Pancreas (tissue), 10 donors: ENCODE results near the gene CHST12. TPM values are rescaled to one million over a fixed set of nuclear protein-coding genes. Genes with fewer than 3 reads are reported as not detected.

Experiments
- ATAC-seq, 4 donors: fragments of 200-7000 bp; cut with Tn5 transposase; one replicate each; pipeline versions ENCODE4 v1.8.0 to v1.9.1; 2020; ENCODE audit warnings: mild to moderate bottlenecking in 4 of 4, moderate library complexity in 4 of 4
- DNase-seq, 6 donors: peaks; one replicate each; pipeline ENCODE4 v3.0.0-alpha.2; 2020
- FAIRE-seq: peaks from 2 replicates; lab custom pipeline; 2012; peaks lifted over from hg19 to GRCh38; lab: Jason Lieb, UNC
- H3K27ac ChIP-seq, 4 donors: fragments of 200-600 bp; sonication (generic); 1 replicate in 3 of 4; 2 replicates in 1 of 4; pipeline versions ENCODE4 v1.5.0 to v1.8.0; 2020
- H3K27me3 ChIP-seq, 4 donors: fragments of 200-600 bp; one replicate each; pipeline ENCODE4 v1.8.0; 2021
- H3K36me3 ChIP-seq, 3 donors: fragments of 200-600 bp; sonication (generic) in 1 of 3; one replicate each; pipeline versions ENCODE4 v1.5.0 to v1.8.0; 2020 to 2021
- H3K4me1 ChIP-seq, 3 donors: fragments of 200-600 bp; one replicate each; pipeline ENCODE4 v1.8.0; 2021
- H3K4me3 ChIP-seq, 4 donors: fragments of 200-600 bp; sonication (generic) in 2 of 4; one replicate each; pipeline versions ENCODE4 v1.5.0 to v1.8.0; 2020 to 2021
- H3K9me3 ChIP-seq, 4 donors: fragments of 200-600 bp; one replicate each; pipeline ENCODE4 v1.8.0; 2021
- WGBS, 2 donors: extraction: QIAGEN DNeasy Blood & Tissue Kit; methylation state at CpG; one replicate each; pipeline ENCODE4 v1.1.7; 2013; 5-methylcytosine and 5-hydroxymethylcytosine counted together
- intact Hi-C, 3 donors: fragments of 100-400 bp; cut with DNase I; formaldehyde crosslinking; loops; one replicate each; pipeline versions ENCODE4 v1.11.1 to v1.14.2; 2022
- polyA plus RNA-seq, 2 donors: library from polyadenylated mRNA; stranded (reverse); fragments of 200-250 nt; gene quantifications; one replicate each; pipeline ENCODE4 v1.2.3, GENCODE V29; 2013
- total RNA-seq, 6 donors: library from RNA; stranded (reverse); fragmentation: NEBNext Ultra II Directional in 4 of 6; extraction: Animal tissue kit (Norgen Biotek cat#: 25700) in 4 of 6; gene quantifications; one replicate each; pipeline versions ENCODE4 v1.2.1 to v1.2.4, GENCODE V29; 2021 to 2023
- TF ChIP-seq, protein P1 (sequence below), 4 donors: fragments of 200-600 bp; sonication (generic) in 3 of 4; IDR thresholded peaks; one replicate each; pipeline versions ENCODE4 v1.5.0 to v1.8.0; 2021; ENCODE audit warnings: antibody characterized with exemption in 4 of 4
- donor health status: healthy with polysubstance abuse.
- donor health status: DM: no; HTN: no; CAD: no; lungs with moderate emphysema.
- donor health status: DM: no; HTN: no; CAD: no.
- donor health status: control.
- donor health status: control.
- donor health status: Bipolar disorder and iron deficiency.
- donor health status: DM: yes; HTN: yes; CAD: no.
- donor health status: DM: no; HTN: no; CAD: no.
- donor health status: DM: no; HTN: no; CAD: no.
- donor health status: DM: yes; HTN: yes; CAD: no.

Gene CHST12
- total and polyA plus RNA-seq, 8 donors: 7.0 to 13.2 (median 8.2) TPM

DNA sequence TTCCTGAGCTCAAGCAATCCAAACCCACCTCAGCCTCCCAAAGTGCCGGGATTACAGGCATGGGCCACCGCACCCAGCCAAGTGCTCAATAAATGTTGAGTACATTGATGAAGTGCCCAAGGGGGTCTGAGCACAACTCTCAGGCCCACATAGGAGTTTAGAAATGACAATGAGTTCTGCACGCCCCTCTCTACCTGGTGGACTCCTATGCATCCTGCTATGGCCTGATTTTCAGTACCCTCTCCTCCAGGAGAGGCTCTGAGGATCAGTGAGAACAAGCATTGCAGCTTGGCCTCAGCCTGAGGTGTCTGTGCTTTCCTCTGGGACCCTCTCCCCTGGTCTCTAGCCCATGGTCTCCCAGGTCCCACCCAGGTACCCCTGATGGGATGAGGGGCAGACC, 93.7 kb downstream of the CHST12 start:
- Histone ChIP-seq H3K27me3 (no peaks in the 10 kb centered on the region), H3K4me3 (no peak overlapping the region), H3K27ac (no peak overlapping the region), H3K4me1 (no peaks in the 10 kb centered on the region), H3K9me3 (no peaks in the 10 kb centered on the region), H3K36me3 (no peaks in the 10 kb centered on the region)
- WGBS, 2 donors: 97 to 98% methylated on average over 3 of the region's 3 CpGs
- TF ChIP-seq, protein P1, sequence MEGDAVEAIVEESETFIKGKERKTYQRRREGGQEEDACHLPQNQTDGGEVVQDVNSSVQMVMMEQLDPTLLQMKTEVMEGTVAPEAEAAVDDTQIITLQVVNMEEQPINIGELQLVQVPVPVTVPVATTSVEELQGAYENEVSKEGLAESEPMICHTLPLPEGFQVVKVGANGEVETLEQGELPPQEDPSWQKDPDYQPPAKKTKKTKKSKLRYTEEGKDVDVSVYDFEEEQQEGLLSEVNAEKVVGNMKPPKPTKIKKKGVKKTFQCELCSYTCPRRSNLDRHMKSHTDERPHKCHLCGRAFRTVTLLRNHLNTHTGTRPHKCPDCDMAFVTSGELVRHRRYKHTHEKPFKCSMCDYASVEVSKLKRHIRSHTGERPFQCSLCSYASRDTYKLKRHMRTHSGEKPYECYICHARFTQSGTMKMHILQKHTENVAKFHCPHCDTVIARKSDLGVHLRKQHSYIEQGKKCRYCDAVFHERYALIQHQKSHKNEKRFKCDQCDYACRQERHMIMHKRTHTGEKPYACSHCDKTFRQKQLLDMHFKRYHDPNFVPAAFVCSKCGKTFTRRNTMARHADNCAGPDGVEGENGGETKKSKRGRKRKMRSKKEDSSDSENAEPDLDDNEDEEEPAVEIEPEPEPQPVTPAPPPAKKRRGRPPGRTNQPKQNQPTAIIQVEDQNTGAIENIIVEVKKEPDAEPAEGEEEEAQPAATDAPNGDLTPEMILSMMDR (IDR thresholded peaks at IDR 0.05): no peak
- DNase-seq (no peak), FAIRE-seq (no peak), ATAC-seq (no peak)
- intact Hi-C loops: no loop called here

GRCh38 chr7:2497500-2498336, 94.3 kb downstream of the CHST12 start:
- no peaks in the 10 kb centered on the region for H3K4me1 ChIP-seq
- 41 to 45% methylated on average over 19 to 25 of the region's 25 CpGs for WGBS, 2 donors
- no peak overlapping the region for H3K4me3 ChIP-seq
- TF ChIP-seq, protein P1 (IDR thresholded peaks at IDR 0.05): no peak
- intact Hi-C loops: no loop called here
- FAIRE-seq: no peak
- no peaks in the 10 kb centered on the region for H3K36me3 ChIP-seq
- peak in 1 of 6 donors; percentile 60 for DNase-seq
- no peaks in the 10 kb centered on the region for H3K9me3 ChIP-seq
- no peak for ATAC-seq
- no peaks in the 10 kb centered on the region for H3K27me3 ChIP-seq
- H3K27ac ChIP-seq: no peak overlapping the region

Other genes with a start within 250 kb of the CHST12 start
- gene MAD1L1, start 170.7 kb upstream of the CHST12 start, total RNA-seq: 10 to 100 TPM in 4 of 6 donors, 1 to 10 TPM in 2; 9.8 to 13.8 (median 10.8) TPM
- gene MAD1L1, start 170.7 kb upstream of the CHST12 start, polyA plus RNA-seq: 10 to 100 TPM; 12.3 to 28.2 TPM
- gene MRM2, start 161.4 kb upstream of the CHST12 start, total RNA-seq: 10 to 100 TPM in 1 of 6 donors, 1 to 10 TPM in 5; 3.5 to 11.8 (median 7.7) TPM
- gene MRM2, start 161.4 kb upstream of the CHST12 start, polyA plus RNA-seq: 10 to 100 TPM in 1 of 2 donors, 1 to 10 TPM in 1; 8.2 to 12.3 TPM
- 1 to 10 TPM; 2.6 to 6.9 (median 3.7) TPM for gene NUDT1, start 161.4 kb upstream of the CHST12 start, total RNA-seq
- gene NUDT1, start 161.4 kb upstream of the CHST12 start, polyA plus RNA-seq: 1 to 10 TPM; 6.4 to 7.2 TPM
- 10 to 100 TPM in 4 of 6 donors, 1 to 10 TPM in 2; 9.3 to 16.1 (median 11.7) TPM for gene SNX8, start 89.2 kb upstream of the CHST12 start, total RNA-seq
- gene SNX8, start 89.2 kb upstream of the CHST12 start, polyA plus RNA-seq: 10 to 100 TPM in 1 of 2 donors, 1 to 10 TPM in 1; 7.1 to 11.9 TPM
- gene EIF3B, start 48.8 kb upstream of the CHST12 start, total RNA-seq: 100 to 1,000 TPM in 1 of 6 donors, 10 to 100 TPM in 5; 61.1 to 106 (median 72.4) TPM
- 10 to 100 TPM; 83.2 to 90.6 TPM for gene EIF3B, start 48.8 kb upstream of the CHST12 start, polyA plus RNA-seq
- gene GRIFIN, start 72.8 kb downstream of the CHST12 start, total RNA-seq: not detected
- not detected for gene GRIFIN, start 72.8 kb downstream of the CHST12 start, polyA plus RNA-seq
- gene LFNG, start 116.2 kb downstream of the CHST12 start, total RNA-seq: 10 to 100 TPM; 28.2 to 66.8 (median 41.5) TPM
- gene LFNG, start 116.2 kb downstream of the CHST12 start, polyA plus RNA-seq: 10 to 100 TPM; 37.2 to 42.1 TPM
- 10 to 100 TPM; 11.8 to 18.1 (median 13.6) TPM for gene BRAT1, start 151.9 kb downstream of the CHST12 start, total RNA-seq
- 10 to 100 TPM; 44.7 to 54.4 TPM for gene BRAT1, start 151.9 kb downstream of the CHST12 start, polyA plus RNA-seq
- gene IQCE, start 155.4 kb downstream of the CHST12 start, total RNA-seq: 10 to 100 TPM in 4 of 6 donors, 1 to 10 TPM in 2; 8.8 to 14.1 (median 12.1) TPM
- gene IQCE, start 155.4 kb downstream of the CHST12 start, polyA plus RNA-seq: 10 to 100 TPM in 1 of 2 donors, 1 to 10 TPM in 1; 8.8 to 10.9 TPM
- 10 to 100 TPM in 3 of 6 donors, 1 to 10 TPM in 3; 4.9 to 31.9 (median 8.4) TPM for gene TTYH3, start 228.4 kb downstream of the CHST12 start, total RNA-seq
- 10 to 100 TPM in 1 of 2 donors, 1 to 10 TPM in 1; 6.7 to 10.5 TPM for gene TTYH3, start 228.4 kb downstream of the CHST12 start, polyA plus RNA-seq